ENCODE data around the gene CCDC30.
"Not testable (repeated sequence)": the region's sequence is repeated elsewhere in the genome, so short reads cannot be mapped to it uniquely, and the experiment has no call there.

The CCDC30 gene

DNA sequence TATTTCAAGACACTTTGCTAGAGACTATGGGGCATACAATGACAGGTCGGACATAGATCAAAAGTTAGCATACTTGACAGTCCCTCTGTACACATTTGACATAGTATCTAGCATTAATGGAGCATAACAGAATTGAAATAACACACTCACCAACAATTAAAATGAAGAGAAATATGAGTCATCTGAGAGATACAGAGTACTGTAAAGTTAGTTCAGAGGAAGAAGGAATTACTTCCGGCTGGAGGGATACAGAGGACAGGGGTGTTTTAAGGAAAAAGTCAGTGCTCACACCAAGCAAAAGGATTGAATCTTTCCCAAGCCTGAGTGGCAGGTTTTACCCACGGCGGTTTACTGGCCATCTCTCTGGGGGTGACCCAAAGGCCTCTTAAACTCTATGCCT, 9.7 kb upstream of the CCDC30 start:
- no peak overlapping the region for H3K27ac ChIP-seq (ENCODE audit: low read depth, low read length)
- peaks cover 19% of the 10 kb centered on the region for H3K4me1 ChIP-seq (ENCODE audit: control insufficient read depth, insufficient read depth, low read length)
- no peaks in the 10 kb centered on the region for H3K9me3 ChIP-seq (ENCODE audit: control insufficient read depth, insufficient read depth, low read length)

DNA sequence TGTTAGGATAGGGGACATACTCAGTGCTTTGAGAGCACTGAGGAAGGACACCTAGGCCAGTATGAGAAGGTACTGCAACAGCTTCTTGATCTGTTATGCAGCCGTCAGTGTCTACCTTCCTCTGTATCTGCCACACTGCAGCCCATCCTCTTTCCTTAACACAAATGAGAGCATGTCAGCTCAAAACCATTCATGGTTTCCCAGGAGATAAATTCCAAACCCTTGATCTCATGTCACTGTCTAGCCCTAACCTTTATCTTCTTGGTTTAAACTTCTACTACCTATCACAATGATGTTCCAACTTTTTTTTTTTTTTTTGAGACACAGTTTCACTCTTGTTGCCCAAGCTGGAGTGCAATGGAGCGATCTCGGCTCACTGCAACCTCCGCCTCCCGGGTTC, 8.7 kb upstream of the CCDC30 start:
- no peak overlapping the region for H3K9ac ChIP-seq (ENCODE audit: low read depth, low read length)
- no peak overlapping the region for H3K27ac ChIP-seq (ENCODE audit: low read depth, low read length)
- no peaks in the 10 kb centered on the region for H3K27me3 ChIP-seq (ENCODE audit: control insufficient read depth, insufficient read depth, low read length)
- no peak overlapping the region for H3K4me3 ChIP-seq (ENCODE audit: low read depth, low read length)
- H3K4me1 ChIP-seq (ENCODE audit: control insufficient read depth, insufficient read depth, low read length): peaks cover 19% of the 10 kb centered on the region
- no peaks in the 10 kb centered on the region for H3K9me3 ChIP-seq (ENCODE audit: control insufficient read depth, insufficient read depth, low read length)
- H3K36me3 ChIP-seq (ENCODE audit: control insufficient read depth, insufficient read depth, low read length): peaks cover 17% of the 10 kb centered on the region

More for the DNA sequence above, 9.7 kb upstream of the CCDC30 start:
- Histone ChIP-seq H3K9ac (ENCODE audit: low read depth, low read length) (no peak overlapping the region), H3K4me3 (ENCODE audit: low read depth, low read length) (no peak overlapping the region), H3K27me3 (ENCODE audit: control insufficient read depth, insufficient read depth, low read length) (no peaks in the 10 kb centered on the region), H3K36me3 (ENCODE audit: control insufficient read depth, insufficient read depth, low read length) (peaks cover 6% of the 10 kb centered on the region)

DNA sequence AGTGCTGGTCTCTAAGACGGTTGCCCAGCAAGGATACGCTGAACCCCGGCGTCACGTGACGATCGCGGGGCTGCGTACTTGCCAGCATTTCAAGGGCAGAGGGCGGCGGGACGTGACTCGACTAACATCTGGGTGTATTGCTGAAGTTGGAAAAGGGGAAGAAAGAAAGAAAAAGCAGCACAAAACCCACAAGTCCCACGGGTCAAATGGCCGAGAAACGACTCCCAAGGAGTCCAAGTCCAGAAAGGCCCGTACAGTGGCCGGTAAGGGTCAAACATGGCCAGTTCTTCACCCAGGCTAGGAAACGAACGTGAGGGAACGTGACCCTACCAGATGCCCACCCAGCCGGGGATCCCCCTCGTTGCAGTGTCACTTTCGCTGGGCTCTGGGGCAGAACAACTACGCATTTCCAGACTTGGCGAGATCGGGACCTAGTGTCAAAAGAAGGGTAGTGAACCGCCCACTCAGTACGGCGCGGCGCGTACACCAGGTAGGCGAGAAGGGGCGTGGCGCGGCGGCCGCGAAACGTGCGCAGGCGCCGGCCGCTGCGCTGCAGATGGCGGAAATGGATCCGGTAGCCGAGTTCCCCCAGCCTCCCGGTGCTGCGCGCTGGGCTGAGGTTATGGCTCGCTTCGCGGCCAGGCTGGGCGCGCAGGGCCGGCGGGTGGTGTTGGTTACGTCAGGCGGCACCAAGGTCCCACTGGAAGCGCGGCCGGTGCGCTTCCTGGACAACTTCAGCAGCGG, 6.9 kb upstream of the CCDC30 start, which contains the start of the genes PPCS and ZMYND12:
TSS of gene PPCS (plus strand) at position 534 of the 744 bp plus-strand sequence. CDS start at position 557, 23 bp downstream.
TSS of gene ZMYND12 (minus strand) at position 13 of the 744 bp plus-strand sequence. CDS start 25 bp downstream, outside the sequence.
- Histone ChIP-seq H3K4me1 (ENCODE audit: control insufficient read depth, insufficient read depth, low read length) (peaks cover 19% of the 10 kb centered on the region), H3K27ac (ENCODE audit: low read depth, low read length) (peak within 1 kb of the TSS; percentile 90)

DNA sequence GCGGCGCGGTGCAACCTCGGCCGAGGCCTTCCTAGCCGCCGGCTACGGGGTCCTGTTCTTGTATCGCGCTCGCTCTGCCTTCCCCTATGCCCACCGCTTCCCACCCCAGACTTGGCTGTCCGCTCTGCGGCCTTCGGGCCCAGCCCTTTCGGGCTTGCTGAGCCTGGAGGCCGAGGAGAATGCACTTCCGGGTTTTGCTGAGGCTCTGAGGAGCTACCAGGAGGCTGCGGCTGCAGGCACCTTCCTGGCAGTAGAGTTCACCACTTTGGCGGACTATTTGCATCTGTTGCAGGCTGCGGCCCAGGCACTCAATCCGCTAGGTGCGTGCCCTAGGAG, 6.4 kb upstream of the CCDC30 start:
- Histone ChIP-seq H3K4me1 (ENCODE audit: control insufficient read depth, insufficient read depth, low read length) (peaks cover 15% of the 10 kb centered on the region), H3K9me3 (ENCODE audit: control insufficient read depth, insufficient read depth, low read length) (no peaks in the 10 kb centered on the region), H3K4me3 (ENCODE audit: low read depth, low read length) (peak overlapping the region; percentile 77), H3K36me3 (ENCODE audit: control insufficient read depth, insufficient read depth, low read length) (peaks cover 31% of the 10 kb centered on the region), H3K27me3 (ENCODE audit: control insufficient read depth, insufficient read depth, low read length) (no peaks in the 10 kb centered on the region), H3K9ac (ENCODE audit: low read depth, low read length) (peak overlapping the region; percentile 84), H3K27ac (ENCODE audit: low read depth, low read length) (peak overlapping the region; percentile 90)

More for the DNA sequence above, 6.9 kb upstream of the CCDC30 start, which contains the start of the genes PPCS and ZMYND12:
- Histone ChIP-seq H3K27me3 (ENCODE audit: control insufficient read depth, insufficient read depth, low read length) (no peaks in the 10 kb centered on the region), H3K36me3 (ENCODE audit: control insufficient read depth, insufficient read depth, low read length) (peaks cover 31% of the 10 kb centered on the region), H3K4me3 (ENCODE audit: low read depth, low read length) (peak within 1 kb of the TSS; percentile 77), H3K9ac (ENCODE audit: low read depth, low read length) (peak within 1 kb of the TSS; percentile 84), H3K9me3 (ENCODE audit: control insufficient read depth, insufficient read depth, low read length) (no peaks in the 10 kb centered on the region)

DNA sequence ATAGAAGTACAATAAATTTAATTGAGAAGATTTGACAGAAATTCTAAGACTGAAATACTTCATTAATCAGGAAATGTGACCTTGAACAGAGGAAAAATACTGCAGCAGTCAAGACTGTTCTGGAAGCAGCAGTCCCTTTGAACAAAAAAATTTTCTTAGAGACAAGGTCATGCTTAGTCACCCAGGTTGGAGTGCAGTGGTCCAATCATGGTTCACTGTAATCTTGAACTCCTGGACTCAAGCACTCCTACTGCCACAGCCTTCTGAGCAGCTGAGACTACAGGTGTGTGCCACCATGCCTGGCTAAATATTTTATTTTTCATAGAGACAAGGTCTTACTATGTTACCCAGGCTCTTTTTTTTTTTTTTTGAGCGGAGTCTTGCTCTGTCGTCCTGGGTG, 1.9 kb upstream of the CCDC30 start:
- H3K9ac ChIP-seq (ENCODE audit: low read depth, low read length): no peak overlapping the region
- H3K27ac ChIP-seq (ENCODE audit: low read depth, low read length): no peak overlapping the region
- H3K27me3 ChIP-seq (ENCODE audit: control insufficient read depth, insufficient read depth, low read length): no peaks in the 10 kb centered on the region
- peaks cover 31% of the 10 kb centered on the region for H3K36me3 ChIP-seq (ENCODE audit: control insufficient read depth, insufficient read depth, low read length)
- no peak overlapping the region for H3K4me3 ChIP-seq (ENCODE audit: low read depth, low read length)
- H3K4me1 ChIP-seq (ENCODE audit: control insufficient read depth, insufficient read depth, low read length): peaks cover 12% of the 10 kb centered on the region
- no peaks in the 10 kb centered on the region for H3K9me3 ChIP-seq (ENCODE audit: control insufficient read depth, insufficient read depth, low read length)

DNA sequence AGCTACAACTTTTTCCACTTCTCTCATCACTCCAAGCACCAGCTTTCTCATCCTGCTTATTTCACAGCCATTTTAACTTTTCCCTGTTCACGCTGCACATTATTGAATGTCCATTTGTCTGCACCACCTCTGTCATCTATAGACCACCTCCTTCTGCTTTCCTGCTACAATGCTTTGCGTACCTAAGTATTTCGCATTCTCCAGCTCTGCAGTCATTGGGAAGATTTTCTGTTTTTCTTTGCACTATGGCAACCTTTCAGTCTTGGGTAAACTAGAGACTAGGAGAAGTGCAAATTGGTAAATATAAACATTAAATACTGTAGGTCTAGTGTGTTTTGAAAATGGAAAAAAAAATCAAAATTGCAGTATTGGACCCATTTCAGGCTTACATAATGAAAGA, 835 bp downstream of the CCDC30 start:
- H3K9me3 ChIP-seq (ENCODE audit: control insufficient read depth, insufficient read depth, low read length): no peaks in the 10 kb centered on the region
- peaks cover 19% of the 10 kb centered on the region for H3K36me3 ChIP-seq (ENCODE audit: control insufficient read depth, insufficient read depth, low read length)
- H3K27ac ChIP-seq (ENCODE audit: low read depth, low read length): no peak overlapping the region
- no peak overlapping the region for H3K9ac ChIP-seq (ENCODE audit: low read depth, low read length)
- H3K27me3 ChIP-seq (ENCODE audit: control insufficient read depth, insufficient read depth, low read length): no peaks in the 10 kb centered on the region
- peak overlapping the region; percentile 81 for H3K4me3 ChIP-seq (ENCODE audit: low read depth, low read length)
- H3K4me1 ChIP-seq (ENCODE audit: control insufficient read depth, insufficient read depth, low read length): 0 out of 2 replicates have a peak, but pooled peaks cover 6% of the 10 kb centered on the region

DNA sequence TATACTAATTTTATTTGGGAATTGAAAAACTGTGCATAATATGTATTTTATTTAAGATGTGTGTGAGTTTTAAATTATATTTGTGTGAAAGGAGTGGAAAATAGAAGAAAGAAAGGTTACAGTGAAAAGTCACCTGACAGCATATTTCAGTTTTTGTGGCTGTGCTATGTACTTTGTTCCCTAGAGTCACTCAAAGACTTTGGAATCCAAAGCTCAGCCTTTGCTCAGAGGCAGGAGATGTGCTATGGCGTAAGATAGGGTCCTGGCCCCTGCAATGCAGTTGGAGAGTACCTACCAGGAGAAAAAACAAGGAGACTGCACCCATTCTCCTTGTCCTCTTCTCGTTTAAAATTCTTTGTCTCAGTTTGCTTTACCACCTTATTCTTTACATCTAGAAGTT, 2.9 kb downstream of the CCDC30 start:
- H3K9ac ChIP-seq (ENCODE audit: low read depth, low read length): no peak overlapping the region

DNA sequence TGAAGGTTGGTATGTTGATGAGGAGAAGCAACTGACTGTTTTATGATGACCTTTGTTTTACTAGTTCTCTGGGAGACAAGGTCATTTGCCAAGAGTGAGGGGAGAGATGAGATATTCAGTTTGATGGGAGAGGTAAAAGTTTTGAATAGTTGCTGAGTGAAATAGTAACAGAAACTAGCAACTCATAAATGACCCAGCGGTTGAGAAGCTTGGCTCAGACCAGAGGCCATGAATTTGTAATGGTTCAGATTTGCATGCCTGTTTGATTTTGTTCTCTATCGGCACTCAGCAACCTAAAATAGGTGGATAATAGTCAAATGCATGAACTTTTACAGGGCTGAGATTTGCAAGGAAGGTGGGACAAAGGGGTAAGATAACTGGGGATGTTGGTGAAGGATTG, 6.6 kb downstream of the CCDC30 start:
- H3K27me3 ChIP-seq (ENCODE audit: control insufficient read depth, insufficient read depth, low read length): no peaks in the 10 kb centered on the region
- no peak overlapping the region for H3K27ac ChIP-seq (ENCODE audit: low read depth, low read length)
- no peak overlapping the region for H3K4me3 ChIP-seq (ENCODE audit: low read depth, low read length)
- no peak overlapping the region for H3K9ac ChIP-seq (ENCODE audit: low read depth, low read length)
- H3K9me3 ChIP-seq (ENCODE audit: control insufficient read depth, insufficient read depth, low read length): no peaks in the 10 kb centered on the region
- H3K36me3 ChIP-seq (ENCODE audit: control insufficient read depth, insufficient read depth, low read length): no peaks in the 10 kb centered on the region
- no peaks in the 10 kb centered on the region for H3K4me1 ChIP-seq (ENCODE audit: control insufficient read depth, insufficient read depth, low read length)

More for the DNA sequence above, 2.9 kb downstream of the CCDC30 start:
- Histone ChIP-seq H3K4me3 (ENCODE audit: low read depth, low read length) (no peak overlapping the region), H3K36me3 (ENCODE audit: control insufficient read depth, insufficient read depth, low read length) (no peaks in the 10 kb centered on the region), H3K4me1 (ENCODE audit: control insufficient read depth, insufficient read depth, low read length) (0 out of 2 replicates have a peak, but pooled peaks cover 6% of the 10 kb centered on the region), H3K27me3 (ENCODE audit: control insufficient read depth, insufficient read depth, low read length) (no peaks in the 10 kb centered on the region), H3K9me3 (ENCODE audit: control insufficient read depth, insufficient read depth, low read length) (no peaks in the 10 kb centered on the region), H3K27ac (ENCODE audit: low read depth, low read length) (no peak overlapping the region)

DNA sequence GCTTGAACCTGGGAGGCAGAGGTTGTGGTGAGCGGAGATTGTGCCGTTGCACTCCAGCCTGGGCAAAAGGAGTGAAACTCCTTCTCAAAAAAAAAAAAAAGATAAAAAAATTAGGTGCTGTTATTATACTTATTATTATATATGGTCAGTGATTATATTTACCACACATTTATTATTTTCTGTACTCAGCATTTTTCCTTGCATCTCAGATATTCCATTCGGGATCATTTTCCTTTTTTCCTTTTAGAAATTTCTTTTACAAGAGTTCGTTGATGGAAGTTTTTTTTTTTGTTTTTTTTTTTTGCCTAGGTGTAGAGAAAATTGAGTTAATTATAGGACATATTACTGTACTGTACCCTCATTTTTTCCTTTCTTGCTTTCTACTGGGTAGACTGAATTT, 13.5 kb downstream of the CCDC30 start:
- Histone ChIP-seq H3K9me3 (ENCODE audit: control insufficient read depth, insufficient read depth, low read length) (no peaks in the 10 kb centered on the region), H3K36me3 (ENCODE audit: control insufficient read depth, insufficient read depth, low read length) (no peaks in the 10 kb centered on the region), H3K4me1 (ENCODE audit: control insufficient read depth, insufficient read depth, low read length) (no peaks in the 10 kb centered on the region), H3K27ac (ENCODE audit: low read depth, low read length) (no peak overlapping the region), H3K4me3 (ENCODE audit: low read depth, low read length) (no peak overlapping the region), H3K27me3 (ENCODE audit: control insufficient read depth, insufficient read depth, low read length) (no peaks in the 10 kb centered on the region), H3K9ac (ENCODE audit: low read depth, low read length) (no peak overlapping the region)

DNA sequence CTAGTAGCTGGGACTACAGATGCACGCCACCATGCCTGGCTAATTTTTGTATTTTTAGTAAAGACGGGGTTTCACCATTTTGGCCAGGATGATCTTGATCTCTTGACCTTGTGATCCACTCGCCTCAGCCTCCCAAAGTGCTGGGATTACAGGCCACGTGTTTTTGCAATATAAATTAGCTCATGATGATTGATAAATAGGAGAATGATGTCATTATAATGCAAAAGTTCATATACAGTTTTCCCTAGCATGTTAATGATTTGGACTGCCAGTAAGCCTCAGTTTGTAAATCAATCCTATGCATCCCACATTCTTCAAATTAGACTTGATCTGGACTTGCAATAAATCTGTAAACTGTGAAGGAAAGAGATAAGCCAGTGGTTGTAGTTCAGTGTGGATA, 14.3 kb downstream of the CCDC30 start:
- not testable (repeated sequence) for H3K4me3 ChIP-seq (ENCODE audit: low read depth, low read length); H3K4me1 ChIP-seq (ENCODE audit: control insufficient read depth, insufficient read depth, low read length); H3K9ac ChIP-seq (ENCODE audit: low read depth, low read length); H3K27ac ChIP-seq (ENCODE audit: low read depth, low read length); H3K27me3 ChIP-seq (ENCODE audit: control insufficient read depth, insufficient read depth, low read length); H3K36me3 ChIP-seq (ENCODE audit: control insufficient read depth, insufficient read depth, low read length); H3K9me3 ChIP-seq (ENCODE audit: control insufficient read depth, insufficient read depth, low read length)

DNA sequence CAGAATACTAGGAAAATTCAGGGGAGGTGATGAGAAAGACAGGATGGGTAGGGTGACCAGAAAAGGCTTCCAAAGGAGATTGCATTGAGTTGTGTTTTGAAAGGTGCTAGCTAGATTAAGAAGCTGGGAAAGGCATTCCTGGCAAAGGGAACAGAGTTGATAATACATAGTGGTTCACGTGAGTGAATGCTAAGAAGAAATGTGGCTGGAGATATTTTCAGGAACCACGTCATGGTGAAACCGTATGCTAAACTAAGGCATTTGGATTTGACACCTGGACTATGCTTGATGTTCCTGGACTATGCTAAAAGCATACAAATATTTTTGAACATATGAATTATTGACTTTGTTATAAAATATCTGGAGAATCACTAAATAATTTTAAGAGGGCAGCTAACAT, 14.7 kb downstream of the CCDC30 start:
- Histone ChIP-seq H3K9me3 (ENCODE audit: control insufficient read depth, insufficient read depth, low read length) (no peaks in the 10 kb centered on the region), H3K4me1 (ENCODE audit: control insufficient read depth, insufficient read depth, low read length) (no peaks in the 10 kb centered on the region), H3K27me3 (ENCODE audit: control insufficient read depth, insufficient read depth, low read length) (no peaks in the 10 kb centered on the region), H3K36me3 (ENCODE audit: control insufficient read depth, insufficient read depth, low read length) (no peaks in the 10 kb centered on the region), H3K9ac (ENCODE audit: low read depth, low read length) (no peak overlapping the region), H3K4me3 (ENCODE audit: low read depth, low read length) (no peak overlapping the region), H3K27ac (ENCODE audit: low read depth, low read length) (no peak overlapping the region)

Measured in HUES48 (cell line).